ENCODE measurements around the gene CACNA1D.

The CACNA1D gene

DNA sequence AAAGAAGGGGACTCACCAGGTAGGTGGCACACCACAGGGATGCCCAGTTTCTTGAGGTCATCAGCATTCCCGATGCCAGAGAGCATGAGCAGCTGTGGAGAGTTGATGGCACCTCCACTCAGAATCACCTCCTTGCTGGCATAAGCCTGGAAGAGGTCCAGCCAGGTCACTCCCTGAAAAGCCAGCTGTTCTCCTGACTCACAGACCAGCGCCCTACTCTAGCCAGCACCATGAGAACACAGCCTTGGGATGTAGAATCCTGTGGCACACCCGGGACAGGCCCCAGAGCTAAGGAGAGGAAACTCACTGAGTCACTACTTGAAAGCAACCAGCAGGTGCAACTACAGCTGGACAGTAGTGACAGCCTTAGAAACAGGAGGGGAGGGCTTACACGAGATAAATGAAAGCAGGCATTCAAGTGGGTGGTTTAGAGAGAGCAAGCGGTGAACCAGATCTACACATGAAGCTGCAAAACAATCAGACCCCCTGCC is 327.3 kb downstream of the CACNA1D start:
- no peak for DNase-seq (ENCODE audit: low read depth in 2 of 2)

GRCh38 chr3:53822331-53822741 is 327.9 kb downstream of the CACNA1D start:
- DNase-seq (ENCODE audit: low read depth in 2 of 2) = no peak

GRCh38 chr3:53823026-53823955 is 328.9 kb downstream of the CACNA1D start:
- no peak for DNase-seq (ENCODE audit: low read depth in 2 of 2)

GRCh38 chr3:53823956-53824657 is 329.7 kb downstream of the CACNA1D start:
- DNase-seq (ENCODE audit: low read depth in 2 of 2) = no peak

DNA sequence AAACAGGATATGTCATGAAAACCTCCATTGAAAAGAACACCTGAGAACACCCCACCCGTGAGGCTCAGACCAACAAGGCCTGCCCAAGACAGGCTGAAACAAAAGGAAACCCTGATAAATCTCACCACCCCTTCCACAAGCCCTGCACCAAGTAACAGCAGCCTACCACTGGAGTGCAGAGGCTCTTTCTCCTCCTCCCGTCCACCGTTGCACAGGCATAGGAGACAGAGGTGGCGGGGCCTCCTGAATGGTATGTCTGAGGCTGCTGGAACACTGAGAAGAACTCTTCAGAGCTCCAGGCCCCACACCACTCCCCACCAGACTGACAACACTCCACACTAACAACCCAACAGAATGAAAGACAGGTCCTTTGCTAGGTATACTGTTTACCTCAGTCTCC is 330.4 kb downstream of the CACNA1D start:
- DNase-seq (ENCODE audit: low read depth in 2 of 2) = no peak

- no peak for DNase-seq (ENCODE audit: low read depth in 2 of 2)
These were observed 331.6 kb downstream of the CACNA1D start for GRCh38 chr3:53826048-53826447.

GRCh38 chr3:53828581-53828980 is 334.2 kb downstream of the CACNA1D start:
- DNase-seq (ENCODE audit: low read depth in 2 of 2) = no peak

DNA sequence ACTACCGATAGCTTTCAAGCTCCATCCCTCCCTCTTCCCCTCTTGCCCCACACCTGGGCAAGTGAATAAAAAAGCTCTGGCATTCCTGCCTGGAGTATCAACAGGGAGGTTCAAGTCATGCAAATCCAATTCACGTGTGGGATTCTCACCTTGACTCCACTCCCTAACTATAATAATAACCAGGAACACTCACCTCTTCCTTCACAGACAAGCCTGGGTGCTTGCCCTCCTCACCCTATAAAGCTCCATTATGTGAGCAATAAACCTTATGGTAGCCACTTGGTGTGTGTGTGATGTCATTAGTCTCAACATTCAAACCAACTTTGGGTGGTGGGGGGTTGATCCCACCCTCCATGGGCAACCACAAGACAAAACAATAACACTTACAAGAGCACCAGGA is 335.2 kb downstream of the CACNA1D start:
- DNase-seq (ENCODE audit: low read depth in 2 of 2) = no peak

GRCh38 chr3:53830944-53831343 is 336.5 kb downstream of the CACNA1D start:
- no peak for DNase-seq (ENCODE audit: low read depth in 2 of 2)

DNA sequence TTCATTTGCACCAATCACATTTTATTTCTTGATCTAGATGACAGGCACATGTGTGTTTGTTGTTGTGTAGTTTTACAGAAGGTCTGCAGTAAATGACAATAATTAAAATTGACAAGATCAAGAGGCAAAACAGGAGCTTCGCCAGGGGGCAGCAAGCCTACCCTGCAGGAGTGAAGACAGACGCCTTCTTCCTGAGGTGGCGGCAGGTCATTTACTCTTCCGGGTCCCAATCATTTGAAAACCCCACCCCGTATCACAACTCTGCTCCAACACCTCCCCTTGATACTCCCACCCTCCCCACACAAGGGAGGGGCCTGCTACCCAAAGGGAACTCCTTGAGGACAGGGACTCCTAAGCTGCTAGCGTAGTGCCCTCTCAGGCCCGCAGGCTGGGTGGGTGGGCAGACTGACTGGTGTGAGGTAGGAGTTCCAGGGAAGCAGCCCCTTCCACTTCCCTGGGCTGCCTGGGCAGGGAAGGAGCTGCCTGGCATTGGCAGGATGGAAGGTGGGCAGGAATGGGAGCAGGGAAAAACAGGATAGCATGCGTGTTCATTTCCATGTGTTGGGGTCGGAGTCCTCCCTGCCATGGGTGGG is 338.7 kb downstream of the CACNA1D start:
- DNase-seq (ENCODE audit: low read depth in 2 of 2) = no peak

DNA sequence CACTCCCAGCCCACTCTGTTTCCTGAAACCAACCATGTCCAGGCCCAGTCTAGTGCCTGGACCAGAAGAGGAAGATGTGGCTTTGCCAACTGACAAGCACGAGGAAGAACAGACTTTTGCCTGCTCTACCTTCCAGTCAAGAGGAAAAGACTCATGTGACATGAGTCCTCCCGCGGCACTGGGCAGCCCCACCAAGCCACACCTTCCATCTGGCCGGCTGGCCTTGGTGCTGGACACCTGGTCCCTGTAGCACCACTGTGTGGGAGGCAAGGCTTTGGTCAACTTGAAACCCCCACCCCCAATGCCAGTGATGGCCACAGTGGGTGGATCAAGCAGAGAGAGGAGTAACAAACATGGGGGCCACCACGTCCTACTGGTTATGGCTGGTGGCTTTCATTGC is 339.3 kb downstream of the CACNA1D start:
- DNase-seq (ENCODE audit: low read depth in 2 of 2) = no peak

- no peak for DNase-seq (ENCODE audit: low read depth in 2 of 2)
These were observed 340.2 kb downstream of the CACNA1D start for GRCh38 chr3:53834429-53835095.

DNA sequence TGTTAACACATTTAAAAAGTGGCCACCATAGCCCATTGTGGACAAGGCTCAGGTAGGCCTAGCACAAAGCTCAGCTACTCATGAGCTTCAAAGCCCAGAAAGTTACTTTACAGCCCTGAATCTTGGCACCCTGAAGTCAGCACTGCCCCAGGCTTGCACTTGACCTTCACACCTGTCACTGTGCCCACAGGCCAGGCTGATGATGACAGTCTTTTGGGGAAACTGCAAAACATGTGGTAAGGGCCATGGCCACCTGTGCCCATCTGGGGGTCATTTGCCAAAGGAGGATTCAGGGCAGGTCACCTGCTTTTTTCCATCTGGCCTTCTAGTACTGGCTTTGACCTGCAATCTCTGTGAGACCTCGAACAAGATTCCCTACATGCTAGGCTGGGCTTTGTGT is 340.8 kb downstream of the CACNA1D start:
- DNase-seq (ENCODE audit: low read depth in 2 of 2) = no peak

- no peak for DNase-seq (ENCODE audit: low read depth in 2 of 2)
These were observed 341.9 kb downstream of the CACNA1D start for GRCh38 chr3:53836084-53836872.

GRCh38 chr3:53837331-53837730 is 342.9 kb downstream of the CACNA1D start:
- DNase-seq (ENCODE audit: low read depth in 2 of 2) = no peak

GRCh38 chr3:53841296-53841695 is 346.9 kb downstream of the CACNA1D start:
- DNase-seq (ENCODE audit: low read depth in 2 of 2) = no peak

DNA sequence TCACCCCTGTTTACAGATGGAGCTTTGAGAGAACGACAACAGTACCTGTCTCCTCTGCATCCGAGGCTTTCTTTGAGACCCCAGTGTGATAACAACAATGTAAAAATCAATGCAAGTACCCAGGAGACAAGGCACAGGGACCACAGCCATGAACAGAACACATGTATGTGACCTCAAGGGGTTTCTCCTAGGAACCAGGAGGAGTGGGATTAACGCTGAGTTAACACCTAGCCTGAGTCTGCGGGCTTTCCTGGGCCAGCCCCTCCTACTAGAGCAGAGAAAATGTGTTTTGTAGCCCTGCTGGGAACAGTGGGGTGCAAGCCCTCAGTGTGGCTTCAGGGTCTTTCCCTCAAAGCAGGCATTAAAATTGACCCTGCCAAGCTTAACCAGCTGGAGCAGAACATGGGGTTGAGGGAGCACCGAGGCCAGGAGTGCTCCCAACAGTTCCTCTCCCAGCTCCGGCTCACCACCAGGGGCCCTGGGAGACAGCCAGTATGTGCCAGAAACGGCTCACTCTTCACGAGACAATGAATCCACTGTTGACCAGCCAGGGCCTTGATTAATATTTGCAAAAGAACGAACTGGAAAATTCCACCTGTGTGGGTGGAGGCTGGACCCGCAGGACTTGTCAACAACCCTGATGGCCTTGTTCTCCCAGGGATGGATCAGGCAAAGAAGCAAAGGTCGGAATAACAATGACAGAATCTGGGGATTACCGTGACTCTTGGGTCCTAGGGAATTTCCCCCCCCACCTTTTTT is 348.2 kb downstream of the CACNA1D start:
- no peak for DNase-seq (ENCODE audit: low read depth in 2 of 2)

DNA sequence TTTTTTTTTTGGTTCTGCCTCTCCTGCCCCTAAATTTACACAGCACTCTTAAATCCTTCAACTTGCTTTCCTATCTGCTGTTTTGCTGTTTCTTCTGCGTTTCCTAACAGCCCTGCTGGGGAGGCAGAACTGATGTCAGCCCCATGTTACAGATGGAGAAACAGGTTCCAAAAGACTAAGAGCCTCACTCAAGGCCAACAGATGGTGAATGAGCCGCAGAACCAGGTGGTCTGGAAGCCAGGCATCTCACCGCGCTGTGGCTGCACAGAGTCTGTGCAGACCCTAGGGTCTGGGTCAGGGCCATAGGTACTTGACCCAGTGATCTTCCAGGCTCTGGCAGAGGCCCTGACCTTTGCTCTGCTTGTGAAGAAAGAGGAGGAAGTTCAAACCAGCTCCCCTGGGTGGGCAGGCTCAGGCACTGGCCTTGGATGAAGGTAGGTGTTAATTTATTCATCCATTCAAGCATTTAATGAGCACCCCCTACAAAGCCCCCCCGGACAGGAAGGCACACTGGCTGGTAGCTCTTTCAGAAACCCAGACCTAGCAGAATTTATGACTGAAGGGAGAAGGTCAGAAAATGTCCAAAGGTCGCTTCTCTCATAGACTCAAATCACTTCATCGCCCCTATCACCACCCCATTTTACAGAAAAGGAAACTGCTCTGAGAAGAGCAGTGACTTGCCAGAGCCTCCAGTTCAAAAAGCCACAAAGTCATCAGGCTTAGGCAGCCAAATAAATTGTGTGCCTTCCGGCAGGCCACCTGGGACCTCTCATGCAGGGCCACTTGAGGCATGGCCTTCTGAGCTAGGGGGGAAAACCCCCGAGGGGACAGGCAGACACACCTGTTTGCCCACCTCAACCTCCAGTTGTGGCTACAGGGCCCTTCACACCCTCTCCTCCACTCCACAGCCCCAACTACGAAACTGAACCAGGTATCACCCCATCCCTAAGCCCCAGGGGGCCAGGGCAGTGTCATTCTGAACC is 349.1 kb downstream of the CACNA1D start:
- DNase-seq (ENCODE audit: low read depth in 2 of 2) = no peak
